Right lobe of liver (tissue), 6 donors: Measurements from ENCODE around the gene FGGY. TPM values are rescaled to one million over a fixed set of nuclear protein-coding genes. Genes with fewer than 3 reads are reported as not detected.

Experiments
- ATAC-seq, 4 donors: fragments of 200-7000 bp; cut with Tn5 transposase; one replicate each; pipeline ENCODE4 v1.9.1; 2020; ENCODE audit warnings: mild to moderate bottlenecking in 4 of 4, moderate library complexity in 4 of 4
- DNase-seq, 3 donors: peaks; one replicate each; pipeline ENCODE4 v3.0.0-alpha.2; 2020
- H3K27ac ChIP-seq, 3 donors: fragments of 200-600 bp; one replicate each; pipeline ENCODE4 v1.8.0; 2022
- H3K27me3 ChIP-seq, 2 donors: fragments of 200-600 bp; one replicate each; pipeline ENCODE4 v1.8.0; 2022
- H3K36me3 ChIP-seq, 4 donors: fragments of 200-600 bp; sonication (generic) in 1 of 4; one replicate each; pipeline versions ENCODE4 v1.5.1 to v1.8.0; 2017 to 2022; ENCODE audit warnings: control low read depth in 1 of 4
- H3K4me1 ChIP-seq, 4 donors: fragments of 200-600 bp; sonication (generic) in 1 of 4; one replicate each; pipeline versions ENCODE4 v1.5.1 to v1.8.0; 2017 to 2022; ENCODE audit warnings: control low read depth in 1 of 4
- H3K4me3 ChIP-seq, 3 donors: fragments of 200-600 bp; one replicate each; pipeline ENCODE4 v1.8.0; 2022
- H3K9me3 ChIP-seq, 4 donors: fragments of 200-600 bp; sonication (generic) in 1 of 4; one replicate each; pipeline versions ENCODE4 v1.5.1 to v1.8.0; 2017 to 2022; ENCODE audit warnings: control low read depth in 1 of 4
- CTCF ChIP-seq, 4 donors: fragments of 200-600 bp in 3 of 4; fragments of 450-650 bp in 1 of 4; IDR thresholded peaks; one replicate each; pipeline versions ENCODE4 v1.5.1 to v1.8.0; 2016 to 2022; ENCODE audit warnings: antibody characterized with exemption in 4 of 4, mild to moderate bottlenecking in 2 of 4
- POLR2A ChIP-seq: fragments of 450-650 bp; IDR thresholded peaks from one replicate; pipeline ENCODE4 v1.6.1; 2017; ENCODE audit warnings: antibody characterized with exemption, mild to moderate bottlenecking
- WGBS: methylation state at CpG from one replicate; pipeline ENCODE4 v1.1.6; 2018; ENCODE audit warnings: low coverage, low lambda C conversion rate; ENCODE audit not compliant: insufficient coverage; ENCODE audit errors: missing lambda C conversion rate; 5-methylcytosine and 5-hydroxymethylcytosine counted together
- intact Hi-C, 2 donors: fragments of 100-400 bp; cut with DNase I; formaldehyde crosslinking; loops; one replicate each; pipeline versions ENCODE4 v1.11.2 to v1.14.1; 2022
- total RNA-seq, 6 experiments: library from RNA; depleted of rRNA in 2 of 6; stranded (reverse); fragments of >200 nt in 2 of 6; fragmentation: NEBNext Ultra II Directional in 3 of 6; extraction: Animal tissue kit (Norgen Biotek cat#: 25700) in 3 of 6; gene quantifications; one replicate each; pipeline versions ENCODE4 v1.1.0 to v1.2.4, GENCODE V29; 2016 to 2023
- donor health status: DM: no; HTN: yes; CAD: no.
- donor health status: DM: no; HTN: no; CAD: no.
- donor health status: DM: no; HTN: no; CAD: no.
- donor health status: DM: no; HTN: yes; CAD: no.
- donor health status: DM: no; HTN: yes; CAD: no.

FGGY gene
- total RNA-seq, 6 experiments from 2014 or later, result 45.5 to 84.2 (median 58.7) TPM

- H3K9me3 ChIP-seq, result no peaks in the 10 kb centered on the region
- intact Hi-C loops, result no loop called here
- no peak overlapping the region for H3K4me3 ChIP-seq
- peaks cover 0 to 6% (median 0%) of the 10 kb centered on the region in 4 donors for H3K4me1 ChIP-seq
- H3K27me3 ChIP-seq, result no peaks in the 10 kb centered on the region
- DNase-seq (no peak), ATAC-seq (no peak)
- 100% methylated on average over 1 of the region's 3 CpGs for WGBS
- TF ChIP-seq CTCF (IDR thresholded peaks at IDR 0.05), result no peak
- TF ChIP-seq POLR2A, result no peak
- no peak overlapping the region for H3K27ac ChIP-seq
- peaks cover 0 to 3% (median 0%) of the 10 kb centered on the region in 4 donors for H3K36me3 ChIP-seq
Observed at GRCh38 chr1:59685101-59685500, 388.2 kb downstream of the FGGY start.

- TF ChIP-seq CTCF (IDR thresholded peaks at IDR 0.05), result no peak
- ATAC-seq (no peak), DNase-seq (no peak)
- Histone ChIP-seq H3K4me3 (no peak overlapping the region), H3K4me1 (peaks cover 0 to 8% (median 0%) of the 10 kb centered on the region in 4 donors), H3K27ac (no peak overlapping the region), H3K36me3 (peaks cover 0 to 3% (median 0%) of the 10 kb centered on the region in 4 donors), H3K9me3 (no peaks in the 10 kb centered on the region), H3K27me3 (no peaks in the 10 kb centered on the region)
- intact Hi-C loops, result no loop called here
- no CpG with 5 or more reads among the region's 2 CpGs for WGBS
Observed at GRCh38 chr1:59685666-59686065, 388.8 kb downstream of the FGGY start.

- no peak overlapping the region for H3K27ac ChIP-seq
- DNase-seq (no peak), ATAC-seq (no peak)
- no peak overlapping the region for H3K4me3 ChIP-seq
- no peak for TF ChIP-seq CTCF (IDR thresholded peaks at IDR 0.05)
- no peak for TF ChIP-seq POLR2A
- H3K9me3 ChIP-seq, result no peaks in the 10 kb centered on the region
- H3K27me3 ChIP-seq, result no peaks in the 10 kb centered on the region
- intact Hi-C loops, result no loop called here
- WGBS, result 77% methylated on average over 3 of the region's 3 CpGs
- H3K36me3 ChIP-seq, result peaks cover 0 to 3% (median 0%) of the 10 kb centered on the region in 4 donors
- H3K4me1 ChIP-seq, result peaks cover 0 to 13% (median 0%) of the 10 kb centered on the region in 4 donors
Observed at GRCh38 chr1:59686170-59686569, 389.3 kb downstream of the FGGY start.

- H3K27ac ChIP-seq, result no peak overlapping the region
- no peaks in the 10 kb centered on the region for H3K9me3 ChIP-seq
- intact Hi-C loops, result no loop called here
- H3K27me3 ChIP-seq, result no peaks in the 10 kb centered on the region
- peaks cover 0 to 3% (median 0%) of the 10 kb centered on the region in 4 donors for H3K36me3 ChIP-seq
- peaks cover 0 to 17% (median 0%) of the 10 kb centered on the region in 4 donors for H3K4me1 ChIP-seq
- ATAC-seq (no peak), DNase-seq (no peak)
- TF ChIP-seq POLR2A (no peak), CTCF (IDR thresholded peaks at IDR 0.05) (no peak)
- H3K4me3 ChIP-seq, result no peak overlapping the region
- 83% methylated on average over 2 of the region's 2 CpGs for WGBS
Observed at GRCh38 chr1:59686574-59686973, 389.7 kb downstream of the FGGY start.

- Histone ChIP-seq H3K27ac (no peak overlapping the region), H3K36me3 (peaks cover 0 to 3% (median 0%) of the 10 kb centered on the region in 4 donors), H3K9me3 (no peaks in the 10 kb centered on the region), H3K4me1 (peaks cover 0 to 19% (median 0%) of the 10 kb centered on the region in 4 donors), H3K27me3 (no peaks in the 10 kb centered on the region), H3K4me3 (no peak overlapping the region)
- no peak for TF ChIP-seq CTCF (IDR thresholded peaks at IDR 0.05)
- TF ChIP-seq POLR2A, result no peak
- ATAC-seq, result no peak
- intact Hi-C loops, result no loop called here
- WGBS, result 68% methylated on average over 2 of the region's 2 CpGs
- no peak for DNase-seq
Observed at GRCh38 chr1:59687081-59687480, 390.2 kb downstream of the FGGY start.
